Fibroblast of the aortic adventitia (primary cell): ENCODE data around the gene DNMT3A. TPM values are rescaled to one million over a fixed set of nuclear protein-coding genes. Genes with fewer than 3 reads are reported as not detected.

Experiments
- DNase-seq: peaks from one replicate; pipeline ENCODE4 v3.0.0-alpha.2; 2010; ENCODE audit warnings: low read depth
- H3K4me3 ChIP-seq: 2 replicates; pipeline ENCODE4 v1.5.1; 2011; ENCODE audit warnings: low read depth, mild to moderate bottlenecking, control low read depth, low read length, moderate library complexity
- CTCF ChIP-seq: IDR thresholded peaks from 2 replicates; pipeline ENCODE4 v1.5.1; 2011; ENCODE audit warnings: mild to moderate bottlenecking, low read length, control low read depth, inconsistent platforms; ENCODE audit not compliant: insufficient read depth
- total RNA-seq: library from RNA; depleted of rRNA; stranded (reverse); fragments of >200 nt; gene quantifications from 2 replicates; pipeline ENCODE4 v1.2.3, GENCODE V29; 2012; ENCODE audit warnings: low replicate concordance

The DNMT3A gene
- total RNA-seq, 1 donor: 10.8 TPM

- H3K4me3 ChIP-seq: no peak overlapping the region
- no peak for TF ChIP-seq CTCF
- no peak for DNase-seq
Measured at GRCh38 chr2:25236736-25237135, 105.0 kb downstream of the DNMT3A start.

GRCh38 chr2:25234738-25235137, 107.0 kb downstream of the DNMT3A start:
- H3K4me3 ChIP-seq: no peak overlapping the region
- TF ChIP-seq CTCF: no peak
- DNase-seq: no peak

DNA sequence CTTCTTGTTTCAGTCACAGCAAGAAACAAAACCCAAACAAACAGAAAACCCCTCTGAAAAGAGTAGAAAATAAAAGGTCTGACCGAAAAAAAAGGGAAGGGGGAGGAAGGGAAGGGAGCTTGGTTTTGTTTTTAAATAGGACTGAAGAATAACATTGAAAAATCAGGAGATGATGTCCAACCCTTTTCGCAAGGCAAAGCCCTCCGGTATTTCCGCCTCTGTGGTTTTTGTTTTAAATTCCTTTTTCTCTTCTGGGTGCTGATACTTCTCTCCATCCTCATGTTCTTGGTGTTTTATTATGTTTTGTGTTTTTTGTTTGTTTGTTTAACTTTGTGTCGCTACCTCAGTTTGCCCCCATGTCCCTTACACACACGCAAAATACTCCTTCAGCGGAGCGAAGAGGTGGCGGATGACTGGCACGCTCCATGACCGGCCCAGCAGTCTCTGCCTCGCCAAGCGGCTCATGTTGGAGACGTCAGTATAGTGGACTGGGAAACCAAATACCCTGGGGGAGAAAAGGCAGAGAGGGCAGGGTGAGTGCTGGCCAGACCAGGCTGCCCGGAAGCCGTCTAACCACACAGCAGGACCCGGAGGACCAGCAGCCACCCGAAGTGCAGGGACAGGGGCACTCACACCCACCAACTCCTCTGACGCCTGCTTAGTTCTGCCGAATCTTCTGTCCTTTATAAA, 107.7 kb downstream of the DNMT3A start:
- DNase-seq: no peak
- no peak overlapping the region for H3K4me3 ChIP-seq
- no peak for TF ChIP-seq CTCF

DNA sequence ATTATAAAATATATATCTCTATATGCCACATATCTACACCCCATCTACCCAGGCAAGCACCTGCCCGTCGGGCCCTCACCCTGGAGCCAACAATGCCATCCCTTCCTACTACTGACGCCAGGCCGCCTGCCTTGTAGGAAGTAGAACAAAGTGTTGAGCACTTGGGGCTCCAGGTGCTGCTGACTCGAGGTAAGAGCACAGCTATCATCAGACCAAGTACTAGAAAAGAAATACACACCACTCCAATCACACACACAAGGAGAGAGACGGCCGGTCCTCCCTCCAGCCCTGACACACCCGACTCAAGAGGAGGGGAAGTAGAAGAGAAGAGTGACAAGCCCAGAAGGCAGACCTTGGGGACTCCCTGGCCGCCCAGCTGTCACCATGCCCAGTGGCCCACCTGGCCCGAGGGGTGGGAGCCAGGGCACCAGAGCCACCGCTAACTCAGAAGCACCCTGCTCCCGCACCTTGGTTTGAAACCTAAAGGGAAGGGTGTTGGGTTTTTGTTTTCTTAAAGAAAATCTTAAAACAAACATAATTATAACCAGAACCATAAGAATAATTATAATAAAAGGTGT, 109.4 kb downstream of the DNMT3A start:
- no peak overlapping the region for H3K4me3 ChIP-seq
- no peak for TF ChIP-seq CTCF
- no peak for DNase-seq

DNA sequence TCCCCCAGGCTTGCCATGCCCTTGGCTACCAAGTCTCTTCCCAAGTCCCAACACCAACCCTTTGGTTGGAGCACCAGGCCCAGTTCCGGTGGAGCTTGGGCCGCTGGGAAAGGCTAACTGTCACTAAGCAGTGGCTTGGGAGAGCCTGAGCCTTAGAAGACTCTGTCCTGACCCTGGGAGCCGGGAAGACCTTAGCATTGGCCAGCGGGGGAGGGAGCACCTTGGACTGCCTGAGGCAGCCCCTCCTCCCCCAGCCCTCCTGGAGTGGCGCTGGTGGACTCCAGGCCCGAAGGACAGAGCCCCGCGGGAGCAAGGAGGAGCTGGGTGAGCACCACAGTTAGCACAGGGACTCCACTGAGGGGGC, 110.8 kb downstream of the DNMT3A start:
- DNase-seq: no peak
- TF ChIP-seq CTCF: no peak
- H3K4me3 ChIP-seq: no peak overlapping the region

GRCh38 chr2:25230198-25230947, 111.4 kb downstream of the DNMT3A start:
- no peak for TF ChIP-seq CTCF
- H3K4me3 ChIP-seq: no peak overlapping the region
- DNase-seq: no peak
